GM10847 (cell line): ENCODE measurements around the gene YPEL1.
A peak's percentile ranks its signal among the peaks of the same experiment; 100 is the strongest.

Experiments
- POLR2A ChIP-seq: IDR thresholded peaks from 2 replicates; pipeline ENCODE4 v1.6.1; 2011; ENCODE audit not compliant: insufficient read length; ENCODE audit errors: extremely low read depth

Gene YPEL1

GRCh38 chr22:21661991-21662390 is 73.6 kb downstream of the YPEL1 start:
- TF ChIP-seq POLR2A, result no peak

GRCh38 chr22:21660904-21661303 is 74.7 kb downstream of the YPEL1 start:
- no peak for TF ChIP-seq POLR2A

GRCh38 chr22:21659864-21660525 is 75.6 kb downstream of the YPEL1 start:
- TF ChIP-seq POLR2A, result no peak

GRCh38 chr22:21657360-21658032 is 78.1 kb downstream of the YPEL1 start:
- peak; percentile 41 for TF ChIP-seq POLR2A

GRCh38 chr22:21657020-21657359 is 78.6 kb downstream of the YPEL1 start:
- no peak for TF ChIP-seq POLR2A

- no peak for TF ChIP-seq POLR2A
Measured at GRCh38 chr22:21652547-21653545, 82.7 kb downstream of the YPEL1 start.

- peak; percentile 61 for TF ChIP-seq POLR2A
Measured at GRCh38 chr22:21652010-21652546, 83.5 kb downstream of the YPEL1 start.

- TF ChIP-seq POLR2A, result no peak
Measured at GRCh38 chr22:21651521-21652009, 84.0 kb downstream of the YPEL1 start.

GRCh38 chr22:21650823-21651520 is 84.6 kb downstream of the YPEL1 start:
- TF ChIP-seq POLR2A, result no peak

GRCh38 chr22:21650280-21650679 is 85.3 kb downstream of the YPEL1 start:
- TF ChIP-seq POLR2A, result no peak
